Dermis microvascular lymphatic vessel endothelial cell (primary cell): ENCODE results near the gene PIF1. TPM values are rescaled to one million over a fixed set of nuclear protein-coding genes. Genes with fewer than 3 reads are reported as not detected.
A peak's percentile ranks its signal among the peaks of the same experiment; 100 is the strongest.

Source experiments
- DNase-seq, 2 donors: peaks; one replicate each; pipeline versions ENCODE4 v3.0.0 to v3.0.0-alpha.2; 2010; ENCODE audit warnings: low read depth in 2 of 2
- total RNA-seq: library from RNA; depleted of rRNA; stranded (reverse); fragments of >200 nt; gene quantifications from 2 replicates; pipeline ENCODE4 v1.2.1, GENCODE V29; 2014

PIF1 gene
- 4.4 and 9.0 TPM in 2 replicates for total RNA-seq

GRCh38 chr15:64825431-64826294 lies at the start of gene PIF1:
Gene PIF1, minus strand, starts transcription at chr15:64825647. Its CDS starts 1,312 bp downstream, at chr15:64824335.
- peak; percentile 96 to 99 for DNase-seq

- DNase-seq, result peak; percentile 93 to 94
These were observed 44.9 kb upstream of the PIF1 start for GRCh38 chr15:64870353-64870752.

GRCh38 chr15:64869501-64869900 lies 44.1 kb upstream of the PIF1 start:
- DNase-seq, result peak; percentile 59 to 61

GRCh38 chr15:64865998-64866520 lies 40.6 kb upstream of the PIF1 start:
- DNase-seq, result no peak

GRCh38 chr15:64865126-64865997 lies 39.9 kb upstream of the PIF1 start:
- DNase-seq, result no peak

- no peak for DNase-seq
These were observed 38.6 kb upstream of the PIF1 start for GRCh38 chr15:64864068-64864467.

- DNase-seq, result no peak
These were observed 37.0 kb upstream of the PIF1 start for GRCh38 chr15:64862408-64862807.

- no peak for DNase-seq
These were observed 36.5 kb upstream of the PIF1 start for GRCh38 chr15:64861960-64862359.

- DNase-seq, result no peak
These were observed 35.9 kb upstream of the PIF1 start for GRCh38 chr15:64861331-64861730.

- peak in 1 of 2 donors; percentile 46 for DNase-seq
These were observed 33.8 kb upstream of the PIF1 start for GRCh38 chr15:64859226-64859625.

GRCh38 chr15:64858021-64858575 lies 32.7 kb upstream of the PIF1 start:
- DNase-seq, result no peak

GRCh38 chr15:64857421-64857820 lies 32.0 kb upstream of the PIF1 start:
- no peak for DNase-seq

- DNase-seq, result peak in 1 of 2 donors; percentile 59
These were observed 31.1 kb upstream of the PIF1 start for GRCh38 chr15:64856429-64857145.

GRCh38 chr15:64855205-64855975 lies 29.9 kb upstream of the PIF1 start:
- no peak for DNase-seq

- DNase-seq, result no peak
These were observed 29.1 kb upstream of the PIF1 start for GRCh38 chr15:64854526-64854925.

GRCh38 chr15:64854041-64854440 lies 28.6 kb upstream of the PIF1 start:
- DNase-seq, result peak in 1 of 2 donors; percentile 55

GRCh38 chr15:64851503-64851840 lies 26.0 kb upstream of the PIF1 start:
- DNase-seq, result no peak

- no peak for DNase-seq
These were observed 25.5 kb upstream of the PIF1 start for GRCh38 chr15:64850778-64851502.

GRCh38 chr15:64847876-64848716 lies 22.6 kb upstream of the PIF1 start:
- DNase-seq, result no peak
